Panc1 (cell line): Measurements from ENCODE around the gene KCTD5. TPM values are rescaled to one million over a fixed set of nuclear protein-coding genes. Genes with fewer than 3 reads are reported as not detected.

ENCODE experiments used
- ATAC-seq: fragments of 200-7000 bp; cut with Tn5 transposase; 2 replicates; pipeline ENCODE4 v1.9.1; 2020; ENCODE audit warnings: mild to moderate bottlenecking, moderate library complexity
- BruUV-seq: library from RNA; stranded (reverse); fragments of 400-500 nt; replicated peaks from 2 replicates; lab custom pipeline; 2021; lab: Mats Ljungman, UMichigan
- CTCF ChIA-PET: fragments of 300-600 bp; sonication (Branson Sonifier 250); formaldehyde crosslinking; loops from one replicate; lab custom pipeline; 2022; ENCODE audit warnings: antibody characterized with exemption; lab: Charles Lee
- POLR2A ChIA-PET: fragments of 300-600 bp; sonication (Branson Sonifier 250); formaldehyde crosslinking; loops from one replicate; lab custom pipeline; 2022; ENCODE audit warnings: antibody characterized with exemption; lab: Charles Lee
- DNase-seq: peaks from one replicate; pipeline ENCODE4 v3.0.0-alpha.2; 2010; ENCODE audit warnings: low read depth, low spot score
- H3K27ac ChIP-seq: 2 replicates; pipeline ENCODE4 v1.5.1; 2011; ENCODE audit warnings: mild to moderate bottlenecking, low read length, inconsistent platforms
- H3K27me3 ChIP-seq: fragments of 200-500 bp; sonication (Bioruptor generic); 2 replicates; pipeline ENCODE4 v1.6.0; 2014; ENCODE audit warnings: low read length, inconsistent platforms; ENCODE audit not compliant: control insufficient read depth, insufficient read depth
- H3K36me3 ChIP-seq: fragments of 200-500 bp; sonication (Bioruptor generic); 2 replicates; pipeline ENCODE4 v1.5.1; 2014; ENCODE audit warnings: inconsistent platforms, mild to moderate bottlenecking, low read length, moderate library complexity; ENCODE audit not compliant: control insufficient read depth, insufficient read depth
- H3K4me1 ChIP-seq: 2 replicates; pipeline ENCODE4 v1.5.1; 2011; ENCODE audit warnings: inconsistent platforms, mild to moderate bottlenecking, low read length, moderate library complexity; ENCODE audit not compliant: control insufficient read depth, insufficient read depth
- H3K4me3 ChIP-seq, 2 experiments: 2 replicates each; pipeline ENCODE4 v1.5.1; 2011 to 2012; ENCODE audit warnings: low read depth in 2 of 2, low read length in 2 of 2, mild to moderate bottlenecking in 2 of 2, inconsistent platforms in 1 of 2, moderate library complexity in 1 of 2
- H3K9me3 ChIP-seq: fragments of 200-500 bp; sonication (Bioruptor generic); 2 replicates; pipeline ENCODE4 v1.5.1; 2014; ENCODE audit warnings: low read depth, mild to moderate bottlenecking, inconsistent platforms, low read length, moderate library complexity; ENCODE audit not compliant: control insufficient read depth, insufficient read depth
- CTCF ChIP-seq: fragments of 450-650 bp; IDR thresholded peaks from 2 replicates; pipeline ENCODE4 v1.5.1; 2017; ENCODE audit warnings: mild to moderate bottlenecking
- POLR2AphosphoS5 ChIP-seq: IDR thresholded peaks from 2 replicates; pipeline ENCODE4 v1.6.1; 2012; ENCODE audit warnings: mild to moderate bottlenecking, low read depth, low read length, moderate library complexity
- SIN3A ChIP-seq: IDR thresholded peaks from 2 replicates; pipeline ENCODE4 v1.6.1; 2012; ENCODE audit warnings: low read depth, mild to moderate bottlenecking, low read length, moderate library complexity, borderline replicate concordance; ENCODE audit not compliant: insufficient read depth
- TCF7L2 ChIP-seq: IDR thresholded peaks from 2 replicates; pipeline ENCODE4 v1.6.1; 2011; ENCODE audit warnings: mild to moderate bottlenecking, low read depth, low read length, inconsistent platforms
- in situ Hi-C: cut with HindIII; loops from 2 replicates; pipeline ENCODE4 v1.10.0; 2016; ENCODE audit warnings: low sequenced_read_pairs, low pct_unique_long_range_greater_than_20kb
- intact Hi-C: fragments of 100-400 bp; cut with micrococcal nuclease; formaldehyde crosslinking; loops from one replicate; pipeline ENCODE4 v1.10.0; 2022; ENCODE audit not compliant: unreplicated experiment
- total RNA-seq: library from RNA; stranded (reverse); gene quantifications from one replicate; pipeline ENCODE4 v1.2.1, GENCODE V29; 2021; ENCODE audit not compliant: unreplicated experiment
- TF ChIP-seq, protein P1 (sequence below), 2 experiments: IDR thresholded peaks; 2 replicates each; pipeline ENCODE4 v1.6.1; 2011 to 2012; ENCODE audit warnings: low read depth in 2 of 2, control low read depth in 1 of 2, low read length in 1 of 2, mild to moderate bottlenecking in 1 of 2, moderate library complexity in 1 of 2; ENCODE audit not compliant: insufficient read depth in 1 of 2

KCTD5 gene
- total RNA-seq, 1 experiment from 2014 or later, result 61.1 TPM

DNA sequence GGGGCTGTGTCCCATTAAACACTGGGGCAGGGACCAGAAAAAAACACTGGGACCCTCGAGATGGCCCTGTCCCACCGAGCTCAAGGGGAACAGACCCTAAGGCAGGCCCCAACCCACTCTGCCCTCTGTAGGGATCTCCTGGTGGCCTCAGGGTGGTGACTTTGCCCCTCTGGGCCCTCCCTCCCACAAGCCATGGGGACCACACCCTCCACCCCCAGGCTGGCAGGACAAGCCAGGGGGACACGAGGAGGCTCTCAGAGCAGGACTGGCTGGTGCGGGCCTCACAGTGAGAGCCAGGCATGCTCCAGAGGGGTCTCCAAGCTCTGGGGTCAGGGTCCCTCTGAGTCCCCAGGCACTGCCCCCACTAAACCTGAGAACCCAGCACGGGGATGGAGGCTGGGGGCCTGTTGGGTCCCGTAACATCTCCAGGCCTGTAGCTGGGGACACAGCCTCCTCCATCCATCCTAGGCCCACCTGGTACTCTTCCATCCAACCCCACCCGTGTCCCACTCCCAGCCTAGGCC is 55.6 kb downstream of the KCTD5 start:
- no TSS peak for BruUV-seq
- peaks cover 6% of the 10 kb centered on the region for H3K4me1 ChIP-seq
- ATAC-seq (no peak), DNase-seq (no peak)
- POLR2A ChIA-PET, result no interaction called here
- no peaks in the 10 kb centered on the region for H3K9me3 ChIP-seq
- TF ChIP-seq, protein P1, sequence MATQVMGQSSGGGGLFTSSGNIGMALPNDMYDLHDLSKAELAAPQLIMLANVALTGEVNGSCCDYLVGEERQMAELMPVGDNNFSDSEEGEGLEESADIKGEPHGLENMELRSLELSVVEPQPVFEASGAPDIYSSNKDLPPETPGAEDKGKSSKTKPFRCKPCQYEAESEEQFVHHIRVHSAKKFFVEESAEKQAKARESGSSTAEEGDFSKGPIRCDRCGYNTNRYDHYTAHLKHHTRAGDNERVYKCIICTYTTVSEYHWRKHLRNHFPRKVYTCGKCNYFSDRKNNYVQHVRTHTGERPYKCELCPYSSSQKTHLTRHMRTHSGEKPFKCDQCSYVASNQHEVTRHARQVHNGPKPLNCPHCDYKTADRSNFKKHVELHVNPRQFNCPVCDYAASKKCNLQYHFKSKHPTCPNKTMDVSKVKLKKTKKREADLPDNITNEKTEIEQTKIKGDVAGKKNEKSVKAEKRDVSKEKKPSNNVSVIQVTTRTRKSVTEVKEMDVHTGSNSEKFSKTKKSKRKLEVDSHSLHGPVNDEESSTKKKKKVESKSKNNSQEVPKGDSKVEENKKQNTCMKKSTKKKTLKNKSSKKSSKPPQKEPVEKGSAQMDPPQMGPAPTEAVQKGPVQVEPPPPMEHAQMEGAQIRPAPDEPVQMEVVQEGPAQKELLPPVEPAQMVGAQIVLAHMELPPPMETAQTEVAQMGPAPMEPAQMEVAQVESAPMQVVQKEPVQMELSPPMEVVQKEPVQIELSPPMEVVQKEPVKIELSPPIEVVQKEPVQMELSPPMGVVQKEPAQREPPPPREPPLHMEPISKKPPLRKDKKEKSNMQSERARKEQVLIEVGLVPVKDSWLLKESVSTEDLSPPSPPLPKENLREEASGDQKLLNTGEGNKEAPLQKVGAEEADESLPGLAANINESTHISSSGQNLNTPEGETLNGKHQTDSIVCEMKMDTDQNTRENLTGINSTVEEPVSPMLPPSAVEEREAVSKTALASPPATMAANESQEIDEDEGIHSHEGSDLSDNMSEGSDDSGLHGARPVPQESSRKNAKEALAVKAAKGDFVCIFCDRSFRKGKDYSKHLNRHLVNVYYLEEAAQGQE (IDR thresholded peaks at IDR 0.05; ENCODE audit: insufficient read depth in 1 of 2, low read depth in 2 of 2, low read length in 1 of 2), result no peak
- TF ChIP-seq POLR2AphosphoS5, result no peak
- in situ Hi-C loops (no loop called here), intact Hi-C loops (no loop called here)
- no peaks in the 10 kb centered on the region for H3K36me3 ChIP-seq
- no peaks in the 10 kb centered on the region for H3K27me3 ChIP-seq
- H3K4me3 ChIP-seq, result no peak overlapping the region
- no peak overlapping the region for H3K27ac ChIP-seq
- CTCF ChIA-PET, result no interaction called here

- CTCF ChIA-PET, result no interaction called here
- DNase-seq (no peak), ATAC-seq (peak; percentile 2; the same call in 1 of the 2 replicates)
- no peak for TF ChIP-seq CTCF
- BruUV-seq, result no TSS peak
- no peaks in the 10 kb centered on the region for H3K27me3 ChIP-seq
- in situ Hi-C loops, result no loop called here
- H3K27ac ChIP-seq, result peak overlapping the region; percentile 48; the same call in 1 of the 2 replicates
- intact Hi-C loops, result no loop called here
- no peak overlapping the region for H3K4me3 ChIP-seq
- H3K36me3 ChIP-seq, result no peaks in the 10 kb centered on the region
- POLR2A ChIA-PET, result interaction anchor here (0.5 kb wide), 1 partner anchor 45 kb away, joined by 3 read pairs; no protein-coding TSS in a partner anchor
- H3K4me1 ChIP-seq, result peaks cover 6% of the 10 kb centered on the region
- H3K9me3 ChIP-seq, result no peaks in the 10 kb centered on the region
Measured at GRCh38 chr16:2738615-2739014, 56.3 kb downstream of the KCTD5 start.

DNA sequence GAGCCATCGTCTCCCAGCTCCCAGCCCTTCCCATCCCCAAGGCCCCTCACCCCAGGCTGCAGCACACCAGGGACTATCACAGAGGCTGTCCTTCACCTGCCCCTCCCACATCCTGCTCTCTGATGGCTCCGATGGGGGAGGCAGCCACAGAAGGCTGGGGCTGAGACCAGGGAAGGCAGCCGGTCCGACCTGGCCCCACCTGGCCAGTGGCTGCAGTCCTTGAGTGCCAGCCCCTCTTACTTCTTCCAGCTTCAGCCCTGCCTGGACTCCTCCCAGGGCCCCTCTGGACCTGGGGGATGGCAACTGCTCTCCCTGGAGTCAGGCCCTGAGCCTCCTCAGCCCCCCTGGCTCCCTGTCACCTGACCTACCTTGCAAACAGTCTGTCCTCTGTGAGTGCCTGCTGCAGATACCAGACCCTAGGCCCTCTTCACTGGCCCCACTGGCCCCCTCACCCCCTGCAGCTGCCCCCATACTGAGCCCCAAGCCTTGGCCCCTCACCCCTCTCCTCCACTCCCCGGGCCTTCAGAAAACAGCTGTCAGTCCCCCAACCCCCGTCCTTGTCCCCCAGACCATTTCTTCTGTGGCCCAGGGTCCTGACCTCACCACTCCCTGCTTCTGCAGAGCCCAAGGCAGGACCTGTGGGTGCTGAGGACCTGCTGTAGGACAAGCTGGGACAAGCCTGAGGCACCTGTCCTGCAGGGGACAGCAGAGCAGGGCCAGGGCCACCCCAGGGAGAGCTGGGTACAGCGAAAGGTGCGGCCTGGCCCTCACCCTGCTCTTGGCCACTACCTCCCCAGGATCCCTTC is 57.5 kb downstream of the KCTD5 start:
- Histone ChIP-seq H3K9me3 (no peaks in the 10 kb centered on the region), H3K4me1 (peaks cover 6% of the 10 kb centered on the region), H3K4me3 (no peak overlapping the region), H3K27me3 (no peaks in the 10 kb centered on the region), H3K27ac (no peak overlapping the region), H3K36me3 (no peaks in the 10 kb centered on the region)
- ChIA-PET POLR2A (no interaction called here), CTCF (no interaction called here)
- in situ Hi-C loops (no loop called here), intact Hi-C loops (no loop called here)
- BruUV-seq, result no TSS peak
- ATAC-seq (peak; percentile 31; the same call in 1 of the 2 replicates), DNase-seq (no peak)
- TF ChIP-seq, protein P1 (IDR thresholded peaks at IDR 0.05; ENCODE audit: insufficient read depth in 1 of 2, low read depth in 2 of 2, low read length in 1 of 2), result no peak
- TF ChIP-seq CTCF (no peak), SIN3A (no peak), TCF7L2 (no peak), POLR2AphosphoS5 (no peak)
